ENCODE results near the gene SLC16A8. TPM values are rescaled to one million over a fixed set of nuclear protein-coding genes. Genes with fewer than 3 reads are reported as not detected.
A peak's percentile ranks its signal among the peaks of the same experiment; 100 is the strongest.

Gene SLC16A8
- total and polyA plus RNA-seq, 12 donors, result 0.30 to 1.3 (median 0.53) TPM; not detected in 4

GRCh38 chr22:38036392-38037062 is 47.5 kb downstream of the SLC16A8 start:
- Histone ChIP-seq H3K9me3 (replicated peaks in 1 of 3) (no peaks in the 10 kb centered on the region), H3K4me3 (no peak overlapping the region), H3K27me3 (no peaks in the 10 kb centered on the region), H3K36me3 (replicated peaks in 1 of 2) (no peaks in the 10 kb centered on the region), H3K27ac (peak overlapping the region in 1 of 5 donors; percentile 5), H3K4me1 (replicated peaks in 1 of 2) (peaks cover 16 to 20% of the 10 kb centered on the region in 2 donors)
- intact Hi-C loops (cut with DNase I), result no loop called here
- TF ChIP-seq POLR2A (IDR thresholded peaks at IDR 0.05), result no peak
- TF ChIP-seq, protein P1, sequence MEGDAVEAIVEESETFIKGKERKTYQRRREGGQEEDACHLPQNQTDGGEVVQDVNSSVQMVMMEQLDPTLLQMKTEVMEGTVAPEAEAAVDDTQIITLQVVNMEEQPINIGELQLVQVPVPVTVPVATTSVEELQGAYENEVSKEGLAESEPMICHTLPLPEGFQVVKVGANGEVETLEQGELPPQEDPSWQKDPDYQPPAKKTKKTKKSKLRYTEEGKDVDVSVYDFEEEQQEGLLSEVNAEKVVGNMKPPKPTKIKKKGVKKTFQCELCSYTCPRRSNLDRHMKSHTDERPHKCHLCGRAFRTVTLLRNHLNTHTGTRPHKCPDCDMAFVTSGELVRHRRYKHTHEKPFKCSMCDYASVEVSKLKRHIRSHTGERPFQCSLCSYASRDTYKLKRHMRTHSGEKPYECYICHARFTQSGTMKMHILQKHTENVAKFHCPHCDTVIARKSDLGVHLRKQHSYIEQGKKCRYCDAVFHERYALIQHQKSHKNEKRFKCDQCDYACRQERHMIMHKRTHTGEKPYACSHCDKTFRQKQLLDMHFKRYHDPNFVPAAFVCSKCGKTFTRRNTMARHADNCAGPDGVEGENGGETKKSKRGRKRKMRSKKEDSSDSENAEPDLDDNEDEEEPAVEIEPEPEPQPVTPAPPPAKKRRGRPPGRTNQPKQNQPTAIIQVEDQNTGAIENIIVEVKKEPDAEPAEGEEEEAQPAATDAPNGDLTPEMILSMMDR (IDR thresholded peaks at IDR 0.05), result no peak
- DNase-seq, result no peak
- WGBS, 4 donors, result 66 to 85% (median 76%) methylated on average over 8 to 10 of the region's 10 CpGs

- Histone ChIP-seq H3K9me3 (replicated peaks in 1 of 3) (no peaks in the 10 kb centered on the region), H3K4me3 (no peak overlapping the region), H3K27ac (no peak overlapping the region), H3K36me3 (replicated peaks in 1 of 2) (no peaks in the 10 kb centered on the region), H3K4me1 (replicated peaks in 1 of 2) (peaks cover 16 to 20% of the 10 kb centered on the region in 2 donors), H3K27me3 (no peaks in the 10 kb centered on the region)
- 84 to 93% (median 88%) methylated on average over 9 of the region's 9 CpGs for WGBS, 4 donors
- DNase-seq, result no peak
- TF ChIP-seq, protein P1 (IDR thresholded peaks at IDR 0.05), result no peak
- no peak for TF ChIP-seq POLR2A (IDR thresholded peaks at IDR 0.05)
- intact Hi-C loops (cut with DNase I), result no loop called here
Measured at GRCh38 chr22:38035530-38035885, 48.5 kb downstream of the SLC16A8 start.

- no peak for DNase-seq
- Histone ChIP-seq H3K4me3 (peak overlapping the region in 1 of 4 donors; percentile 10), H3K4me1 (replicated peaks in 1 of 2) (peaks cover 16 to 20% of the 10 kb centered on the region in 2 donors), H3K27me3 (no peaks in the 10 kb centered on the region), H3K9me3 (replicated peaks in 1 of 3) (no peaks in the 10 kb centered on the region), H3K27ac (peak overlapping the region in 3 of 5 donors; percentile 36 to 87 (median 67)), H3K36me3 (replicated peaks in 1 of 2) (no peaks in the 10 kb centered on the region)
- intact Hi-C loops (cut with DNase I), result no loop called here
- TF ChIP-seq, protein P1 (IDR thresholded peaks at IDR 0.05), result no peak
- no peak for TF ChIP-seq POLR2A (IDR thresholded peaks at IDR 0.05)
- WGBS, 4 donors, result 73 to 91% (median 77%) methylated on average over 6 to 11 of the region's 11 CpGs
Measured at GRCh38 chr22:38034884-38035529, 49.0 kb downstream of the SLC16A8 start.

- Histone ChIP-seq H3K27me3 (no peaks in the 10 kb centered on the region), H3K4me3 (peak overlapping the region in 1 of 4 donors; percentile 10), H3K4me1 (replicated peaks in 1 of 2) (peaks cover 16 to 20% of the 10 kb centered on the region in 2 donors), H3K9me3 (replicated peaks in 1 of 3) (no peaks in the 10 kb centered on the region), H3K36me3 (replicated peaks in 1 of 2) (no peaks in the 10 kb centered on the region), H3K27ac (peak overlapping the region in 4 of 5 donors; percentile 14 to 87 (median 52))
- intact Hi-C loops (cut with DNase I), result no loop called here
- WGBS, 4 donors, result 19 to 36% (median 33%) methylated on average over 5 to 15 of the region's 15 CpGs
- peak in 1 of 2 donors; percentile 35 for TF ChIP-seq POLR2A (IDR thresholded peaks at IDR 0.05)
- TF ChIP-seq, protein P1 (IDR thresholded peaks at IDR 0.05), result no peak
- peak; percentile 82 to 94 (median 92) for DNase-seq
Measured at GRCh38 chr22:38034278-38034882, 49.6 kb downstream of the SLC16A8 start.

Data from adrenal gland (tissue), 12 donors.